Esophagus muscularis mucosa (tissue), 3 donors: ENCODE data around the gene QPCTL.

ENCODE experiments used
- CTCF ChIP-seq, 3 experiments: fragments of 200-600 bp in 2 of 3; fragments of 450-650 bp in 1 of 3; sonication (generic) in 2 of 3; IDR thresholded peaks; one replicate each; pipeline ENCODE4 v1.5.1; 2017 to 2019; ENCODE audit warnings: antibody characterized with exemption in 3 of 3, mild to moderate bottlenecking in 2 of 3, moderate library complexity in 1 of 3
- POLR2A ChIP-seq: fragments of 450-650 bp; IDR thresholded peaks from one replicate; pipeline ENCODE4 v1.6.1; 2017; ENCODE audit warnings: antibody characterized with exemption, moderate library complexity, mild to moderate bottlenecking, low read depth

DNA sequence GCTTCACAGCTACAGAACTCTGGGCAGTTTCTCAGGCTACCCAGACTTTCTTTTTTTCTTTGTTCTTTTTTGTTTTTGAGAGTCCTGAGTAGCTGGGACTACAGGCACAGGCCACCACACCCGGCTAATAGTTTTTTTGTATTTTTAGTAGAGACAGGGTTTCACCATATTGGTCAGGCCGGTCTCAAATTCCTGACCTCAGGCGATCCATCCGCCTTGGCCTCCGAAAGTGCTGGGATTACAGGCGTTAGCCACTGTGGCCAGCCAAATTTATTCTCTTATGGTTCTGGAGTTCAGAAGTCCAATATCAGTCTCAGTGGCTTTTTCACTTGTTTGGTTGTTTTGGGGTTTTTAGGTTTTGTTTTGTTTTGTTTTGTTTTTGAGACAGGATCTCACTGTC, 53.1 kb downstream of the QPCTL start:
- TF ChIP-seq CTCF (IDR thresholded peaks at IDR 0.05) (no peak), POLR2A (no peak)
